Fibroblast of gingiva (primary cell): ENCODE measurements around the gene OSTF1.

Experiments used
- DNase-seq: peaks from one replicate; pipeline ENCODE4 v3.0.0-alpha.2; 2011; ENCODE audit warnings: low read depth

OSTF1 gene

DNA sequence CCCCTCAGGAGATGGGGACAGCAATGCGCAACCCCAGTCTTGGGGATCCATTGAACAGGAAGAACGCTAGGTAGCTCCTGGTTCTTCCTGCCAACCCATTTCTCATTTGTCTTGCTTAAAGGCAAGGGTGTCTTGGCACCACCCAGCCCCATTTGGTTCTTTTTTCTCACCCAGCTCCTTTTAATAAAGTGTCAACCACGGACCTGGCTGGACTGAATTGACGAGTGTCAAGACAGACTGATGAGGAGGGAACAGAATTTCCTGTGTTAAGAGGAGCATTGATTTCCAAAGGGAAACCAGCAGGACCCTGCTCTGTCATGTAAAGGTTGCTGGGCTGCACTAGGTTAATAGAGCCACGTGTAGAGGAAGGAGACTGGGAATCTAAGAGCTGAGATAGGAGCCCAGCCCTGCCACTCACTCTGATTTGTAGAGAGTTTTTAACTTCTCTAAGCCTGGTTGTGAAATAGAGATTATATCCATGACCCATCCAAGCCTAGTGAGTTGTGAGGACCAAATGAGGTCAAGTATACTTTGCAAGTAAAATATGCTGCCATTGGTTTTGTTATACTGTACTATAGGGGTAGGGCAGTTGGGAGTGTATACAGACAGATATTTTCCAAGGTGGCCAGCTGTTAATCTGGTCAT, 33.7 kb downstream of the OSTF1 start:
- no peak for DNase-seq

DNA sequence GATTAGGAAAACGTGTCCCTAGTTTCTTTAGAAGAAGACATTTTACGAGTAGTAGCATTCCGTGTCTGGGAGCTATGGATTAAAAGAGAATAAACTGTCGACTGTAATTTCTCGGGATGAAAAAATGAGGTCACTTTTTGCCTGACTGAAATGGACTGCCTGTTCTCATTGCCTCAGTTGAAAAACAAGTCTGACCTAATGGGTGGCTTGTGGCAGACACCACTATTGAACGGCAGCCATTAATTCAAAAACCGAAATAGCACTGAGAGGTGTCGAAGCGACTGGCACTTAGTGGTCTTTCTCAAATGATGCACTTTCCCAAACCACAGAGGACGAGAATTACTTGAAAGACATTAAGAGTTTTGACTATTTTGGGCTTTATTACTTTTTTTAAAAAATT, 35.4 kb downstream of the OSTF1 start:
- DNase-seq = no peak

DNA sequence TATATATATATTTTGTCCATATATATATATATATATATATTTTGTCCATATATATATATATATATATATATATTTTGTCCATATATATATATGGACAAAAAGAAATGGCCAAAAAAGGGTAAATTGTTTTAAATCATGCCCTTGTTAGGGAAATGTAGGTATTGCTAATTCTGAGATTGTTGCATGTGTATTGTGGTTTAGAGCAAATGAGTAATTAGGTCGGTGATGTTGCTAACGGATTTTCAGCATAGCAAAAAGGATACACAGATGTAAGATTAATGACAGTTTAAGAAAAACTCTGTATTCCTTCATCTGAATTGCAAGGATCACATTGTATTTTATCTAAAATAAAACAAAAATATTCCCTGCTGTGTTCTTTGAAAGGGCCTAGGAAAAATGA, 40.2 kb downstream of the OSTF1 start:
- DNase-seq = no peak

DNA sequence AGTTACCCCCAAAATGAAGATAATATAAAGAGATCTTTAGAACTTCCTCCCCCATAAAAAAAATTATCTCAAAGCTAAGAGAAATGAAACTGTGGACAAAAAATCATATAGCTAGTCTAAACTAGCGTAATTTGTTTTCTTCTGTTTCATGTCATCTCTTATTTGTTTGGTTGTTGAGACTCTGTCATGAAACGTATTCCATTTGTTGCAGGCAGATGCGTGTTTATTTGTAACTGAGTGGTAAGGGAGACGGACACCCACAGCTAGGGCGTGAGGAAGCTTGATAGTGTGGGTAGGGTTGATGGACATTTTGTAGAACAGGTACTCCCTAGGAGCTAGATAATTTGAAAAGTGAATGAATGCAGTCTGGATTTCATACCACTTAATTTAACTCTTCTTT, 41.9 kb downstream of the OSTF1 start:
- no peak for DNase-seq

DNA sequence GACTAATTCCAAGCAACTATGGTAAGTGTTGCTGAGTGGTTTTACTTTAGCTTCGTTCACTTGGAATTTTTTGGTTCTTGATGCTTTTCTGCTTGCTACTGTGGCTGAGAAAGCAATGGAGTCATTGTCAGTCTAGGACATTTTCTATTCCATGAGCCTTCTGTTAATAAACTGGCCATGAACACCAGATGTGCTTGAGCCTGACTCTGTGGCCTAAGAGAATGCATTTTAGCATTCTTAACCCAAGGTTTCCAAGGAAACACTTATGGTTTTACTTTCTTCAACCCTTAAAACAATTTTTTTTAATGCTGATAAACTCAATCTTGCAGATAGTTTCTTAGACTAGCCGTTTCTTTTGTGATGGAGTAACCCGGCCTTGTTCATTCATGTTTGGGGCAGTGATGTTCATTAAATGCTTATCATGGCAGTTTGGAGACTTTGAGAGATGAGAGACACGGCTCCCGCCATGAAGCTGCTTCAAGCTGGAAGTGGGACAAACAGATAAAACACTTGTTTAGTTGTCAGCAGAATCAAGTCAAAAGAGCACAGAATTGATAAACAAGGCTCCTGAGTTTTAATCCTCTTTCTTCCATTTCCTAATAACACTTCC, 42.4 kb downstream of the OSTF1 start:
- peak; percentile 52 for DNase-seq

DNA sequence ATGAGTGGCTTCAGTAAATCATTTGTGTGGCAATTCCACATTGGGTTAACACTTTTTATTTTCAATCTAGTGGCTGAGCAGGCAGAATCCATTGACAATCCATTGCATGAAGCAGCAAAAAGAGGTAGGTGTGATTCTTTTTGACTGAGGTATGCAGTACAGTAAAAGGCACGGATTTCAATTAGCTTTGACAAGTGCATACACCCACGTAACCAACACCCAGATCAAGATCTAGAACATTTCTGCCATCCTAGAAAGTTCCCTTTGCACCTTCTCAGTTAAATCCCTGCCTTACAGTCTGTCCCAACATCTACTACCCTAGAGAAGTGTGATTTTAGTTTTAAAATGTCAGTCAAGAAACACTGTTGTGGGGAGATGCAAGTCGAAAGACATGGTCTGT, 43.4 kb downstream of the OSTF1 start:
- DNase-seq = no peak

DNA sequence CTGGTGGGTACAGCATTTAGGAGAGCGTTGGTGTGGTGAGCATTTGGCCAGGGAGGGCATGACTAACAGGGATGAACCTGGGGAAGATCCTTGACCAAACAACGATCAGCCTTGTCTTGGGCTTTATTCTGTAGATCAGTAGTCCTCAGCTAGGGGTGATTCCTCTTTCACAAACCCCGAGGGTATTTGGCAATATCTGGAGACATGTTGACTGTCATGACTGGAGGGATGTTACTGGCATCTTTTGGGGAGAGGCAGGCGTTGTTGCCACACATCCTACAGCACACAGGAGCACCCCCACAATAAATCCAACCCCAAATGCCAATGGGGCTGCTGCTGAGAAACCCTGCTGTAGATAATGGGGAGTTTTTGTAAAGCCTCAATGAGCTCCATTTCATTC, 43.9 kb downstream of the OSTF1 start:
- no peak for DNase-seq

DNA sequence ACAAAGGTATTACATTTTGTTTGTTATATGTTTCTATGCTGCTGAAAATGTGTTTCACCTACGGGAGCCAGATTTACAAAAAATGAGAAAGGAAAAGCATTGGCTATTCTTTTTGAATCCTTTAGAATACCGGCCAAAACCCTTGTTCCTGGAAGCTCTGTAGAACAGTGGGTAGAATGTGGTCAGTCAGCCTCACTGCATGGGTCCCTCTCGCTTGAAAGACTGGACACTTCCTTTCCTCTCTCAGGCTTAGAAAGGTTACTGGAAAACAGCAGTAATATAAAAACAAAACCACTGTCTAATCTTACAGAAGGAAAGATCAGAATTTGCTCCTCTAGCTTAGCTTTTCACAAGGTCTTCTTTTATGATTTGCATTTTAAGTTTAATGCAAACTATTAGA, 45.1 kb downstream of the OSTF1 start:
- no peak for DNase-seq

DNA sequence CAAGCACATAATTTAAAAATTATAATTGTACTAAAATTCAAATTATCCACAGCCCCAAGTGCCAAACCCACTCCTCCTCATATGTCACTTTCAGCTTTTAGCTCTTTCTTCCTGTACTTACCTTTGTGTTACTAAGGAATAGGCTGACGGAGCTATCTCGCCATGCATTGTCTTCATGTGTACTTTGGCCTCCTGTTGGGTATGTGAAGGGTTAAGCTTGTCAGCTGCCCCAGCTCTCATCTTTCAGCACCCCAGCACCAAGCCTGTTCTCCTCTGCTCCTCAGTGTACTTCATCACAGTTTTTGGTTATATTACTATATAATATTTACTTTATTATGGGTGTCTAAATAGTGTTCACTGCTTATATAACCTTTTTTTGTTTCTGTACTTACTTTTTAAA, 46.2 kb downstream of the OSTF1 start:
- no peak for DNase-seq

DNA sequence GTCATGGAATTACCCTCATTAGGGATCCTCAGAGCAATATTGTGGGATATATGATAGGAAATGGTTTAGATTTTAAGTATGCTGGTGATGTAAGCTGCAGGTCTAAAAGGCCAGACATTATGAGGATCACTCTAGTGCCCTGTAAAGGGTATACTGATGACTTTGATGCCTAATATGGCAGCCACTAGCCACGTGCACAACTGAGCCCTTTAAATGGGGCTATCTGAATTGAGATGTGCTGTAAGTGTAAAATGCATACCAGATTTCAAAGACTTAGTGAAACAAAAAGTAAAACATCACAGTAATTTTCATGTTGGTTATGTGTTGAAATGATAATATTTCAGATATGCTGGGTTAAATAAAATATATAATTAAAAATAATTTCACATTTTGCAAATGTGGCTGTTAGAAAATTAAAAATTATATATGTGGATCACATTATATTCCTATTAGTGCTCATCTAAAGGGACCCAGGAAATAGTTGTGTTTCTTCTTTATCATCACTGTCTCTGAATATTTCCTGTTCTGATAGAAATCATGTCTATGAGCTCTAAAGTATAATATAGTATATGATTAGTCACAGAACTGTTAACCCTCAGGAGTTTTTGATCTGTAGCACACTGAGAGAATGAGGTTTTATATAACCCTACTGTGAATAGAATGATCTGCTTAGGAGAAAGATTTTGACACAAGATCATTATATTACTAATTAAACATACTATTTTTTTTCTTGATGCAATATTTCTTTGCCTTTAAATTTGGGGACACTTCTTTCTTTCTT, 50.1 kb downstream of the OSTF1 start:
- no peak for DNase-seq

DNA sequence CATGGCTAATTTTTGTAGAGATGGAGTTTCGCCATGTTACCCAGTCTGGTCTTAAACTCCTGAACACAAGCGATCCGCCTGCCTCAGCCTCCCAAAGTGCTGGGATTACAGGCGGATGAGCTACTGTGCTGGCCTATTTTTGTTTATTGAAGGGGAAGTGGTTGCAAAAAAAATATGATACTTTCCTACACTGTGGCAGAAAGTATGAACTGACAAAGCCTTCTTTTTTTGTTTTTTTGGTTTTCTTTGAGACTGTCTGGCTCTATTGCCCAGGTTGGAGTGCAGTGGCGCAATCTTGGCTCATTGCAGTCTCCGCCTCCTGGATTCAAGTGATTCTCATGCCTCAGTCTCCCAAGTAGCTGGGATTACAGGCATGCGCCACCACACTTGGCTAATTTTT, 50.9 kb downstream of the OSTF1 start:
- no peak for DNase-seq

DNA sequence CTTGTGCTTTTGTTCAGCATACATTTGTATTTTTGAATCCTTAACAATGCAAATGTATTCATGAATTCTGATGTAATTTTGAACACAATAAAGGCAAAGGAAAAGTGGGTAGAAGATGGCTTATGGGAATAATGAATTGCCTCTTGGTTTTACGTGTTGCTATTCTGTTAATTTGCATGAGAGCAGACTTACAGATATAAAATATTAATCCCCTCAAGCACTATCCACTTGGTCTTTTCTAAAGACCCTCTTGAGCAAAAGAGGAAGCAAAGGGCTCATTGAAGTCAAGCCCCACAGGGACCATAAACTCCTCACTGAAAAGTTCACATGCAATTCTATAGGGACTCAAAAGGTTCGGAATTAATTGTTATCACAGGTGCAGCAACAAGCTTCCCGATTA, 51.9 kb downstream of the OSTF1 start:
- DNase-seq = no peak

DNA sequence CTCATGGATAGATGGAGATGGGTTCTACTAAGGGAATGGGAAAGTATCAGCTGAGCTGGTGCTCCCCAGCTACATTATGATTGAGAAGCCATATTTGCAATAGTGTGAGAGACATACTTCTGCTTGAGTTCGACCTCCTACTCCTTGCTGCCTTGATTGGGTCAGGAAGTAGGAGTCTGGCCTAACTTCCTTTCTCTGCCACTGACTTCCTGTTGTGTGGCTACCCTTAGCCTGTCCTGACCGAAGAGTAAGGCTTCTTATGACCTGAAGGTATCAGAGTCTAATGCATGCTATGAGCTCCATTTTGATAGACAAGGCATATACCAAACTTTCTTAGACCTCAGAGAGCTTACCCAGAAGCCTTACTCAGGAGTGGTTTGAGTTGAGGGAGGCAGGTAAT, 53.9 kb downstream of the OSTF1 start:
- no peak for DNase-seq

DNA sequence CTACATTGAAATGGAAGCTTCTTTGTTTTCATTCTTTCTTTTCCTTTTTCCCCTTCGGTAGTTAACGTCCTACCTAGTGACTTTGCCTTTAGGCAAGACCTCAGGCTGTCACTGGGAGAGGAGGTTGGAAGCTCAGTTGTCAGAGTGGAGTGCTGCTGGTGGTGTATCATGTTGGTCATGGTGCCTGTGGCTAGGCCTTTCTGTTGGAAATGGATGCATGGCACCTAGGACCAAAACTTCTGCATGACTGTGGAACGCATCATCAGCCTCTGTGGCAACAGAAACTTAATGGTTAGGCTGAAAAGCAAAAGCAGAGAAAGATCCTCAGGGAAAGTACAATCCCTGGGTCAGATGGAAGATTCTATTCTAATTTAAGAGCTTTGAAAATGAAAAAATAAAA, 57.9 kb downstream of the OSTF1 start:
- peak; percentile 8 for DNase-seq

DNA sequence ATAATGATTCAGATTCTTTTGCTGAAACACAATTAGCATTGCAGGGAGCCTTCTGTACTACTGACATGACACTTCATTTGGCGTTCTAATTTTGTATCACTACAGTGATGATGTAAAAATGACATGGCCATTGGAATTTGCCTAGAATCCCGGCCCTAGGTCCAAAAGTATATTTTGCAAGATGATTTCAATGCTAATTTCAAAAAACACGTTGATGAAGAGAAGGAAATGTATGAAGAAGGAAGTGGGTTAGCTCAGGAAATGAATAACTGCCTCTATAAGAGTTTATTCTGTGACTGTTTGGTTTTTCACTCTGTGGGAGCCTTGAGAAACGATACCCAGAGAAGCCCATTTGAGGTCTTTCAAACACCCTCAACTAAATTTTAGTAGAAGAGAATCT, 59.3 kb downstream of the OSTF1 start:
- DNase-seq = no peak

DNA sequence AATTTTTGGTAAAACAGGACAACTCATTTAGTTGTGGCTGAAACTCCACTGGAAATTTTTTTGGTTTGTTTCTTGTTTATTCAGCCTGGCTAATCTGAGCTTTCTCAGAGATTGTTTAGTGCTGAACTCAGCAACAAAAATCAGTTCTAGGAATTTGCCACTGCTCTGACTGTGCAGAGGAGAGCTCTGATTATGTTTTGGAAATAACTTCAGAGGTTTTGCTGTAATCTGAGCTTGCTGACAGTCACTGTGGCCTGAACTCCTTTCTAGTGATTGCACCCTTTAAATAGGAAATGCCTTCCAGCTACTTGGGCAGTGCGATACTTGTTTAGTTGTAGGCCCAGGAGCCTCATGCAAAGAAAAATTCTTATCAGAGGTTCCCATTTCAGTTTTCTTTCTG, 60.2 kb downstream of the OSTF1 start:
- DNase-seq = peak; percentile 93

DNA sequence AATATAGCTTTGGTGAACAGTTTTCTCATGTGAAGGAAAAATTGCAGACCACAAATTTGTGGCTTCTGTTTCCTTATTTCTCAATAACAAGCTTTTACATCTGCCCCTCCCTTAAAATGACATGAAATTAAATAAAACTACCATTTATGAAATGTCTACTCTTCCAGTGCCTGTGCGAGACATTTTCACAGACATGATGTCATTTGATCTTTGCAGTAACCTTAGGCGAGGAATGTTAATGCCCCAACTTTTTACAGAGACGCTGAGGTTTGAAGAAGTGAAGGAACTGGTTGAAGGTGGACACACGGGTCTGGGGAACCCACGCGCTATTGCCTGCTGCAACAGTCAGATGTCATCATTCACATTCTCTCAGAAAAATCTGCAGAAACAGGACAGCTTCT, 61.5 kb downstream of the OSTF1 start:
- no peak for DNase-seq

DNA sequence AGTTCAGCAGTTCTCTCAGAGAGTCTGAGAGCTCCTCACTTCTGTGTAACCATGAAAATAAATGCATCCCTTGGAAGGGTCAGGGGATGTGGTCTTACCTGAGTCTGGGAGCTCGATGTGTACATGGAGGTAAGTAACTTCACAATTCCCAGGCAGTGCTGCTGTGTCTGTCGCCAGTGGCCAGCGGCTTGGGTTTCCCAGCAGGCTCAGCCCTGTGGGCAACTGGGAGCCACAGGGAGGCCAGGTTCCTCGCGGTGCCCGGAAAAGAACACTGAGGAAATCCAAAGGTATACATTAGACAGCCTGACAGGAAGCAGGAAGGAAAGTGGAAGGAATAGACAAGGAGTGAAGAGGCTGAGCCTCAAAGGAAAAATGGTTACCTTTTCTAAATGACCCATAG, 62.2 kb downstream of the OSTF1 start:
- DNase-seq = no peak

DNA sequence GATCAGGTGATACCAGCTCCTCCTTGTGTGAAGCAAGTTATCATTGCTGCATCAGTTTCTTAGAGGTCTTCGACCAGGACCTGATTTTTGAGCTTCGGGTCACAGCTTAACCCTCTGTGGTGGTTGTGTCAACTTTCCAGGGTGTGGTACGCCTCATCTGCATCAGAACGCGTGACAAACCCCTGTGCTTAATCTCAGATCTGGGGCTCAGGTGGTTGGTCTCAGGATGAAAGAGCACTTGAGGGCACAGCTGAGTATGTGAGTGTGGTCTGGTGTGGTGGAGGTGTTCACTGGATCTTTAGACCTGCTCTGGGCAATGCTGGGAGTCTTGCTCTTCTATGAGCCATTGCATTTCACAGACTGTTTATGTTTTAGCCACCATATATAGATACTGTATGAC, 64.1 kb downstream of the OSTF1 start:
- DNase-seq = no peak

DNA sequence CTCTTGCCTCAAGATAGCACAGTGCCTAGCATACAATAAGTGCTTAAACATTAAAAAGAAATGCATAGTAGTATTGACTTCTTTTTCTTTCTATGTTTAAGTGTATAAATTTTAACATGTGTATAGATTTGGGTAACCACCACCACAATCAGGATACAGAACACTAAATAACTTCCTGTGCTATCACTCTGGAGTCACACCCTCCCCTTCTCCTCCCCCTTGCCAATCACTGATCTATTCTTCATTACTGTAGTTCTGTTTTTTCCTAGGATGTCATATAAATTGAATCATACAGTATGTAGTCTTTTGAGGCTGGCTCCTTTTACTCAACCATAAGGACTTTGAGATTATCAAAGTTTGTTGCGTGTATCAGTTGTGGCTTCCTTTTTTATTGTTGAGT, 68.5 kb downstream of the OSTF1 start:
- no peak for DNase-seq

DNA sequence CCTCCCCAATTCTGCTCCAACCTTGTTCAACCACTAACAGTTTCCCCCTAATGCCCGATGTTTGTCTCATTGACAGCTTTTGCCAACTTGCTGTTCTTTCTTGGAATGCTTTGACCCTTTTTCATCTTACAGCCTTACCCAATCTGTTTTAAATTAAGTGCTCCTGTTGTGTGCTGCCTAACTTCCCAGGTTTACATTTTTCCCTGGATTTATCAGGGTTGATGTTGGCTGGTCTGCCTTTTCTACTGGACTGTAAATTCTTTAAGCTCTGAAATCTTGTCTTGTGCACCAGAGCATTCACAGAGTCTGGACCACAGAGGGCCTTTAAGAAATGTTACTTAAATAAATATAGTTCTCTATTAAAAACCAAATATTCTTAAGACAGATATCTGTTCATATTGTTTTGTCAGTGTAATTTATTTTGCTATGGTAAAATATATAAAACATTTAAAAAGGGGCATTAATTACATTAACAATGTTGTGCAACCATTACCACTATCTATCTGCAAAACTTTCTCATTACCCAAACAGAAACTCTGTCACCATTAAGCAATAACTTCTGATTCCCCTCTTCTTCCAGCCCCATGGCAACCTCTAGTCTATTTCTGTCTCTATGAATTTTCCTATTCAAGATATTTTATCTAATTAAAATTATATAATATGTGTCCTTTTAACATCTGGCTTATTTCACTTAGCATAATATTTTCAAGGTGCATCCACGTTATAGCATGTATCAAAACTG, 73.0 kb downstream of the OSTF1 start:
- DNase-seq = peak; percentile 31

DNA sequence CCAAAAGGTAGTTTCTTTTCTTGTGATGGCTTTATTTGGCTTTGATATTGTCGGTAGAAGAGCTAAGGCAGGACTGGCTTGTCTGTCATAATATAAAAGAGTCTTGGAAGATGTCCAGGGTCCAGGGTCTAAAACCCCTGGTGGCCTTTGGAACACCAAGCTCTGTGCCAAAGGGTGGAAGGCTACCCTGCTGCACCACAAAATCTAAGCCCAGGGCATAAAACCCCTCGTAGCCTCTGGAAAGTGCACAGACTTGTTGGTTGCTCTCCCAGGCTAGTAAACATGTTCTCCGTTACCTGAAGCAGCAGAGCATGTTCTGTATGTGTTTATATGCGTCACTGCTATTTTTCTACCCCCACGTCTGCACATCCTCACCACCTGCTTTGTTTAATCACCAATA, 75.5 kb downstream of the OSTF1 start:
- no peak for DNase-seq

DNA sequence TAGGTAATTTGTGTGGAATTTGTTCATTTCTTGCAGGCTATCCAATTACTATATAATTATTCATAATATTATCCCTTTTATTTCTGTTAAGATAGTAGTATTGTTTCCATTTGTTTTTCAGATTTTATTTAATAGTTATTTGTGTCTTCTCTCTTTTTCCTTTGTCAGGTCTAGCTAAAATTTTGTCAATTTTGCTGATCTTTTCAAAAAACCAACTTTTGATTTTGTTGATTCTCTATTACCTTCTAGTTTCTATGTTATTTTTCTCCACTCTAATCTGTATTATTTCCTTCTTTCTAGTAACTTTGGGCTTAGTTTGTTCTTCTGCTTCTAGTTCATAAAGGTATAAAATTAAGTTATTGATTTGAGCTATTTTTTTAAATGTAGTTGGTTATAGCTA, 76.3 kb downstream of the OSTF1 start:
- DNase-seq = no peak
